Erythroblast (primary cell): Measurements from ENCODE around the gene RIT2.

ENCODE experiments used
- GATA1 ChIP-seq: IDR thresholded peaks from 2 replicates; pipeline ENCODE4 v1.6.1; 2011; ENCODE audit warnings: low read depth, mild to moderate bottlenecking, control low read depth, low read length, moderate library complexity
- POLR2A ChIP-seq: IDR thresholded peaks from 2 replicates; pipeline ENCODE4 v1.6.1; 2011; ENCODE audit warnings: mild to moderate bottlenecking, low read length

- no peak for TF ChIP-seq POLR2A
- TF ChIP-seq GATA1, result no peak
Measured at GRCh38 chr18:43093646-43094045, 21.8 kb downstream of the RIT2 start.
